ENCODE data around the gene EDC4.

The EDC4 gene

GRCh38 chr16:67884684-67885083, 11.8 kb downstream of the EDC4 start, which contains the start of gene NRN1L:
Gene NRN1L (plus strand): TSS chr16:67884885. CDS start chr16:67884904, 19 bp downstream.
- H3K9me3 ChIP-seq (replicated peaks in 1 of 11), result no peaks in the 10 kb centered on the region
- H3K36me3 ChIP-seq, result peaks cover 71 to 89% (median 75%) of the 10 kb centered on the region in 11 experiments

GRCh38 chr16:67885545-67885944, 12.7 kb downstream of the EDC4 start:
- no peaks in the 10 kb centered on the region for H3K4me1 ChIP-seq
- TF ChIP-seq Cebpa-rat (IDR thresholded peaks at IDR 0.05), result no peak
- no peaks in the 10 kb centered on the region for H3K9me3 ChIP-seq (replicated peaks in 1 of 11)
- H3K4me3 ChIP-seq, result no peak overlapping the region
- H3K36me3 ChIP-seq, result peaks cover 63 to 80% (median 66%) of the 10 kb centered on the region in 11 experiments
- H3K4me2 ChIP-seq, result no peak overlapping the region
- peaks cover 4 to 61% (median 42%) of the 10 kb centered on the region in 11 experiments; a peak in 19 of 22 replicates for H4K20me1 ChIP-seq
- H3K27ac ChIP-seq, result no peak overlapping the region
- no peaks in the 10 kb centered on the region for H3K27me3 ChIP-seq
- no peak overlapping the region for H3K9ac ChIP-seq

More at GRCh38 chr16:67884684-67885083, 11.8 kb downstream of the EDC4 start, which contains the start of gene NRN1L:
- Histone ChIP-seq H3K9ac (no peak within 1 kb of the TSS; a peak in 2 of 22 replicates), H3K27ac (no peak within 1 kb of the TSS), H3K4me1 (no peaks in the 10 kb centered on the region), H3K4me2 (no peak within 1 kb of the TSS), H3K4me3 (no peak within 1 kb of the TSS), H3K27me3 (no peaks in the 10 kb centered on the region), H4K20me1 (peaks cover 4 to 70% (median 49%) of the 10 kb centered on the region in 11 experiments; a peak in 19 of 22 replicates)
- TF ChIP-seq Cebpa-rat (IDR thresholded peaks at IDR 0.05), result no peak

GRCh38 chr16:67885976-67886375, 13.1 kb downstream of the EDC4 start:
- Histone ChIP-seq H3K4me1 (no peaks in the 10 kb centered on the region), H3K9me3 (replicated peaks in 1 of 11) (no peaks in the 10 kb centered on the region), H3K36me3 (peaks cover 58 to 76% (median 62%) of the 10 kb centered on the region in 11 experiments), H3K9ac (0 out of 22 replicates have a peak overlapping the region, but pooled peaks of 1 of the 11 experiments have one; percentile 31), H3K27me3 (no peaks in the 10 kb centered on the region), H3K4me2 (no peak overlapping the region), H4K20me1 (peaks cover 4 to 57% (median 39%) of the 10 kb centered on the region in 11 experiments; a peak in 19 of 22 replicates), H3K4me3 (no peak overlapping the region), H3K27ac (no peak overlapping the region)
- TF ChIP-seq Cebpa-rat (IDR thresholded peaks at IDR 0.05), result no peak

GRCh38 chr16:67886387-67886786, 13.5 kb downstream of the EDC4 start:
- H3K27ac ChIP-seq, result no peak overlapping the region
- no peaks in the 10 kb centered on the region for H3K27me3 ChIP-seq
- H3K36me3 ChIP-seq, result peaks cover 54 to 72% (median 58%) of the 10 kb centered on the region in 11 experiments
- no peak overlapping the region for H3K4me3 ChIP-seq
- no peak overlapping the region for H3K4me2 ChIP-seq
- 0 out of 22 replicates have a peak overlapping the region, but pooled peaks of 2 of the 11 experiments have one; percentile 6 to 31 for H3K9ac ChIP-seq
- peaks cover 4 to 53% (median 35%) of the 10 kb centered on the region in 11 experiments; a peak in 19 of 22 replicates for H4K20me1 ChIP-seq
- H3K9me3 ChIP-seq (replicated peaks in 1 of 11), result no peaks in the 10 kb centered on the region
- no peak for TF ChIP-seq Cebpa-rat (IDR thresholded peaks at IDR 0.05)
- no peaks in the 10 kb centered on the region for H3K4me1 ChIP-seq

- Histone ChIP-seq H3K27ac (no peak overlapping the region), H3K36me3 (peaks cover 35 to 52% (median 38%) of the 10 kb centered on the region in 11 experiments), H3K4me1 (peaks cover 5 to 8% (median 7%) of the 10 kb centered on the region in 10 experiments; a peak in 16 of 20 replicates), H3K9ac (peak overlapping the region in 2 of 11 experiments; percentile 3 to 15; a peak in 1 of 22 replicates), H3K9me3 (replicated peaks in 1 of 11) (no peaks in the 10 kb centered on the region), H3K27me3 (no peaks in the 10 kb centered on the region), H3K4me3 (no peak overlapping the region), H3K4me2 (no peak overlapping the region), H4K20me1 (peaks cover 4 to 33% (median 16%) of the 10 kb centered on the region in 11 experiments; a peak in 19 of 22 replicates)
- no peak for TF ChIP-seq Cebpa-rat (IDR thresholded peaks at IDR 0.05)
Observed at GRCh38 chr16:67888331-67888730, 15.5 kb downstream of the EDC4 start.

- Histone ChIP-seq H3K9ac (peak overlapping the region; percentile 69 to 99 (median 98)), H4K20me1 (peaks cover 7 to 30% (median 11%) of the 10 kb centered on the region in 11 experiments; a peak in 13 of 22 replicates), H3K4me1 (peaks cover 17 to 25% (median 20%) of the 10 kb centered on the region in 10 experiments), H3K27me3 (no peaks in the 10 kb centered on the region), H3K36me3 (peaks cover 0 to 21% (median 2%) of the 10 kb centered on the region in 11 experiments; a peak in 7 of 22 replicates), H3K4me2 (peak overlapping the region; percentile 61 to 88 (median 71)), H3K4me3 (peak overlapping the region; percentile 89 to 99 (median 92)), H3K9me3 (replicated peaks in 1 of 11) (no peaks in the 10 kb centered on the region), H3K27ac (peak overlapping the region in 7 of 11 experiments; percentile 11 to 96 (median 43); a peak in 11 of 22 replicates)
- no peak for TF ChIP-seq Cebpa-rat (IDR thresholded peaks at IDR 0.05)
Observed at GRCh38 chr16:67892375-67892774, 19.5 kb downstream of the EDC4 start.

- peak within 1 kb of the TSS; percentile 90 to 97 (median 96) for H3K27ac ChIP-seq
- peaks cover 8 to 38% (median 19%) of the 10 kb centered on the region in 11 experiments; a peak in 15 of 22 replicates for H4K20me1 ChIP-seq
- H3K36me3 ChIP-seq, result peaks cover 0 to 23% (median 8%) of the 10 kb centered on the region in 11 experiments; a peak in 6 of 22 replicates
- peaks cover 17 to 25% (median 20%) of the 10 kb centered on the region in 10 experiments for H3K4me1 ChIP-seq
- peak within 1 kb of the TSS; percentile 86 to 99 (median 95) for H3K4me2 ChIP-seq
- no peak for TF ChIP-seq Cebpa-rat (IDR thresholded peaks at IDR 0.05)
- H3K9me3 ChIP-seq (replicated peaks in 1 of 11), result no peaks in the 10 kb centered on the region
- H3K9ac ChIP-seq, result peak within 1 kb of the TSS; percentile 95 to 99 (median 98)
- no peaks in the 10 kb centered on the region for H3K27me3 ChIP-seq
- H3K4me3 ChIP-seq, result peak within 1 kb of the TSS; percentile 89 to 99 (median 92)
Observed at GRCh38 chr16:67892899-67893742, 20.3 kb downstream of the EDC4 start, which contains the start of gene PSKH1. Gene PSKH1 (plus strand): TSS chr16:67893254. CDS start chr16:67908750, 15,496 bp downstream.

GRCh38 chr16:67893743-67894399, 21.0 kb downstream of the EDC4 start:
- Histone ChIP-seq H3K36me3 (peaks cover 0 to 18% (median 4%) of the 10 kb centered on the region in 11 experiments; a peak in 6 of 22 replicates), H3K27ac (peak overlapping the region; percentile 90 to 97 (median 96))

More at GRCh38 chr16:67893743-67894399, 21.0 kb downstream of the EDC4 start:
- Histone ChIP-seq H4K20me1 (peaks cover 10 to 45% (median 25%) of the 10 kb centered on the region in 11 experiments; a peak in 15 of 22 replicates), H3K9ac (peak overlapping the region; percentile 95 to 99 (median 98)), H3K9me3 (replicated peaks in 1 of 11) (no peaks in the 10 kb centered on the region), H3K4me2 (peak overlapping the region; percentile 86 to 99 (median 95)), H3K4me3 (peak overlapping the region; percentile 89 to 99 (median 92)), H3K27me3 (no peaks in the 10 kb centered on the region), H3K4me1 (peaks cover 17 to 25% (median 20%) of the 10 kb centered on the region in 10 experiments)
- TF ChIP-seq Cebpa-rat (IDR thresholded peaks at IDR 0.05), result no peak
